K562 (cell line): Measurements from ENCODE around the gene ST6GALNAC1. TPM values are rescaled to one million over a fixed set of nuclear protein-coding genes. Genes with fewer than 3 reads are reported as not detected.
"Not testable (repeated sequence)": the region's sequence is repeated elsewhere in the genome, so short reads cannot be mapped to it uniquely, and the experiment has no call there.

Experiments used
- ATAC-seq: fragments of 200-7000 bp; cut with Tn5 transposase; 3 replicates; pipeline ENCODE4 v1.9.1; 2020; ENCODE audit warnings: moderate library complexity
- BruUV-seq: library from RNA; stranded (reverse); fragments of 400-500 nt; replicated peaks from 2 replicates; lab custom pipeline; 2021; lab: Mats Ljungman, UMichigan
- CTCF ChIA-PET: fragments of 300-600 bp; formaldehyde crosslinking; extraction: SDS; loops from one replicate; lab custom pipeline; 2021; ENCODE audit warnings: low intra/inter-chr PET ratio; lab: Yijun Ruan, JAX
- POLR2A ChIA-PET: fragments of 300-600, 350-650 bp; sonication (Branson Sonifier 250); formaldehyde crosslinking; extraction: SDS; loops from one replicate; lab custom pipeline; 2021; ENCODE audit warnings: antibody characterized with exemption, inconsistent platforms; lab: Yijun Ruan, JAX
- DNase-seq, 4 experiments: peaks; one replicate each; pipeline versions ENCODE4 v3.0.0 to v3.0.0-alpha.2; 2011 to 2018; ENCODE audit warnings: low spot score in 3 of 4, mixed read lengths in 3 of 4; ENCODE audit errors: extremely low read depth in 1 of 4
- FAIRE-seq: peaks from 2 replicates; lab custom pipeline; 2011; peaks lifted over from hg19 to GRCh38; lab: Jason Lieb, UNC
- H2AFZ ChIP-seq: 2 replicates; pipeline ENCODE4 v1.6.0; 2011; ENCODE audit warnings: low read depth, low read length, control low read depth, inconsistent platforms
- H3K27ac ChIP-seq: fragments of 200-600 bp; 3 replicates; pipeline ENCODE4 v1.8.0; 2011; ENCODE audit warnings: low read depth, mild to moderate bottlenecking, control low read depth, inconsistent platforms, low read length, moderate library complexity, mixed read lengths; ENCODE audit errors: extremely low read depth
- H3K27me3 ChIP-seq, 2 experiments: fragments of 300-600 bp in 1 of 2; 2 replicates in 1 of 2; 3 replicates in 1 of 2; pipeline versions ENCODE4 v1.6.0 to v1.8.0; 2011; ENCODE audit warnings: inconsistent platforms in 2 of 2, low read length in 2 of 2, mild to moderate bottlenecking in 1 of 2, mixed read lengths in 1 of 2, moderate library complexity in 1 of 2; ENCODE audit not compliant: control insufficient read depth in 2 of 2, insufficient read depth in 2 of 2
- H3K36me3 ChIP-seq: fragments of 300-600 bp; 3 replicates; pipeline ENCODE4 v1.8.0; 2011; ENCODE audit warnings: mild to moderate bottlenecking, low read length, inconsistent platforms; ENCODE audit not compliant: control insufficient read depth, insufficient read depth
- H3K4me1 ChIP-seq, 2 experiments: fragments of 200-600 bp in 1 of 2; replicated peaks in 1 of 2; 2 replicates in 1 of 2; 3 replicates in 1 of 2; pipeline versions ENCODE4 v1.5.1 to v1.8.0; 2011; ENCODE audit warnings: inconsistent platforms in 2 of 2, low read length in 2 of 2, mild to moderate bottlenecking in 1 of 2, mixed read lengths in 1 of 2, moderate library complexity in 1 of 2; ENCODE audit not compliant: control insufficient read depth in 2 of 2, insufficient read depth in 2 of 2
- H3K4me2 ChIP-seq: 2 replicates; pipeline ENCODE4 v1.6.1; 2011; ENCODE audit warnings: low read length, control low read depth, inconsistent platforms, mixed read lengths; ENCODE audit not compliant: insufficient read depth
- H3K4me3 ChIP-seq: fragments of 200-600 bp; sonication (generic), shearing (Covaris generic); 2 replicates; pipeline ENCODE4 v1.5.1; 2016; ENCODE audit warnings: control low read depth, inconsistent platforms
- H3K79me2 ChIP-seq: fragments of 200-600 bp; 3 replicates; pipeline ENCODE4 v1.8.0; 2011; ENCODE audit warnings: low read length, inconsistent platforms; ENCODE audit not compliant: control insufficient read depth, insufficient read depth
- H3K9ac ChIP-seq, 2 experiments: 2 replicates each; pipeline versions ENCODE4 v1.6.0 to v1.6.1; 2011; ENCODE audit warnings: low read depth in 2 of 2, low read length in 2 of 2, control low read depth in 1 of 2, inconsistent platforms in 1 of 2, mild to moderate bottlenecking in 1 of 2, mixed read lengths in 1 of 2; ENCODE audit not compliant: insufficient read depth in 1 of 2
- H3K9me1 ChIP-seq: one replicate; pipeline ENCODE4 v1.6.0; 2011; ENCODE audit warnings: inconsistent platforms, mild to moderate bottlenecking, low read length, moderate library complexity; ENCODE audit not compliant: control insufficient read depth, insufficient read depth
- H3K9me3 ChIP-seq: replicated peaks from 2 replicates; pipeline ENCODE4 v1.5.1; 2011; ENCODE audit warnings: low read depth, low read length, inconsistent platforms; ENCODE audit not compliant: control insufficient read depth, insufficient read depth
- H4K20me1 ChIP-seq: replicated peaks from 2 replicates; pipeline ENCODE4 v1.6.1; 2011; ENCODE audit warnings: low read length, inconsistent platforms, mixed read lengths; ENCODE audit not compliant: control insufficient read depth, insufficient read depth
- CBX1 ChIP-seq: sonication (generic); IDR thresholded peaks from 2 replicates; pipeline ENCODE4 v1.6.1; 2016; ENCODE audit warnings: antibody characterized with exemption, low read depth, mild to moderate bottlenecking
- CC2D1A ChIP-seq: fragments of 450-650 bp; IDR thresholded peaks from 2 replicates; pipeline ENCODE4 v1.6.1; 2017; ENCODE audit warnings: mild to moderate bottlenecking
- MEIS2 ChIP-seq: fragments of 450-650 bp; IDR thresholded peaks from 2 replicates; pipeline ENCODE4 v1.6.1; 2014; ENCODE audit warnings: mild to moderate bottlenecking; ENCODE audit not compliant: partially characterized antibody
- NFYB ChIP-seq: IDR thresholded peaks from 2 replicates; pipeline ENCODE4 v1.6.1; 2011; ENCODE audit warnings: mild to moderate bottlenecking, moderate library complexity; ENCODE audit not compliant: insufficient read length; ENCODE audit errors: extremely low read depth
- RBM25 ChIP-seq: fragments of 200-400 bp; formaldehyde crosslinking; IDR thresholded peaks from 2 replicates; pipeline ENCODE4 v1.6.1; 2018; ENCODE audit warnings: low read length, low read depth, moderate library complexity; ENCODE audit not compliant: severe bottlenecking
- SP1 ChIP-seq: sonication (generic); formaldehyde crosslinking; IDR thresholded peaks from 2 replicates; pipeline ENCODE4 v1.8.1; 2022; ENCODE audit warnings: mild to moderate bottlenecking, missing genetic modification reagents
- WGBS: fragments of 100-300 bp; shearing (Covaris generic); methylation state at CpG from one replicate; pipeline ENCODE4 v1.1.6; 2016; ENCODE audit warnings: low coverage, mixed read lengths; ENCODE audit not compliant: insufficient coverage; ENCODE audit errors: missing lambda C conversion rate; 5-methylcytosine and 5-hydroxymethylcytosine counted together
- in situ Hi-C: fragments of 300-500 bp; cut with MboI; formaldehyde crosslinking; loops from 4 replicates; pipeline ENCODE4 v1.15.0; 2018; ENCODE audit warnings: inconsistent platforms, mixed read lengths
- intact Hi-C: fragments of 100-400 bp; cut with micrococcal nuclease; formaldehyde crosslinking; loops from 2 replicates; pipeline ENCODE4 v1.14.2; 2022
- polyA plus RNA-seq, 8 experiments: library from polyadenylated mRNA; depleted of rRNA in 4 of 8; stranded (reverse) in 5 of 8; unstranded in 3 of 8; fragments of >200 nt; fragmentation: Nextera tagmentation in 2 of 8; fragmentation: Illumina TruSeq in 1 of 8; extraction: Ambion mirVana in 2 of 8; extraction: Trizol in 1 of 8; gene quantifications; 2 replicates each; pipeline versions ENCODE4 v1.2.1 to v1.2.3, GENCODE V29; 2011 to 2014; ENCODE audit warnings: inconsistent platforms in 1 of 8, missing spikeins in 1 of 8
- total RNA-seq, 7 experiments: library from RNA; depleted of rRNA in 6 of 7; stranded (reverse); fragments of >200 nt in 6 of 7; fragmentation: Illumina TruSeq in 2 of 7; extraction: Trizol in 2 of 7; gene quantifications; 2 replicates each; pipeline versions ENCODE4 v1.2.1 to v1.2.3, GENCODE V29; 2011 to 2021; ENCODE audit warnings: low replicate concordance in 1 of 7

ST6GALNAC1 gene
- total and polyA plus RNA-seq, 9 of the 15 experiments (the other 6 are each of a cell fraction or from before 2014, with no cell fraction given), result 20.6 to 68.4 (median 50.5) TPM

- FAIRE-seq, result peak; percentile 29
- not testable (repeated sequence) for H3K9me1 ChIP-seq, H3K36me3 ChIP-seq
- TF ChIP-seq NFYB (peak; percentile 50), SP1 (CRISPR knock-in tag) (peak; percentile 24; the same call in 1 of the 2 replicates), CC2D1A (0 out of 2 replicates have a peak, but pooled peaks have one; percentile 29), CBX1 (0 out of 2 replicates have a peak, but pooled peaks have one; percentile 40), RBM25 (peak; percentile 7), MEIS2 (peak; percentile 9)
- TF ChIP-seq, all 486 proteins: peak for 6; not testable (repeated sequence) for 480
- H3K27me3 ChIP-seq, BruUV-seq, H3K9me3 ChIP-seq, H3K79me2 ChIP-seq, H3K4me2 ChIP-seq, H4K20me1 ChIP-seq, H2AFZ ChIP-seq, DNase-seq, H3K27ac ChIP-seq, in situ Hi-C loops, intact Hi-C loops, H3K9ac ChIP-seq, CTCF ChIA-PET, H3K4me3 ChIP-seq: not testable (repeated sequence)
- POLR2A ChIA-PET, result interaction anchor here (0.5 to 4.1 kb wide), 13 partner anchors 9 to 663 kb away, joined by 3 to 33 read pairs (median 4); no protein-coding TSS in a partner anchor
- WGBS, result 69% methylated on average over 13 of the region's 13 CpGs
- H3K4me1 ChIP-seq, result peaks cover 3 to 11% of the 10 kb centered on the region in 2 experiments; a peak in 4 of 5 replicates
- ATAC-seq, result peak; percentile 16; the same call in 2 of the 3 replicates
Observed at GRCh38 chr17:76614064-76614759, 29.3 kb downstream of the ST6GALNAC1 start.
